ENCODE data around the gene PLXNA2.

GRCh38 chr1:207977876-207978275, 266.3 kb downstream of the PLXNA2 start:
- TF ChIP-seq CTCF (conservative IDR thresholded peaks at IDR 0.05; ENCODE audit: low read depth, low read length) = no peak
- no peak for TF ChIP-seq EZH2 (IDR thresholded peaks at IDR 0.05; ENCODE audit: borderline replicate concordance, low read depth, low read length, poor library complexity, severe bottlenecking)
